Measurements from ENCODE around the gene PRICKLE1.
A peak's percentile ranks its signal among the peaks of the same experiment; 100 is the strongest.

PRICKLE1 gene

GRCh38 chr12:42611571-42612230 lies 22.2 kb upstream of the PRICKLE1 start:
- H3K4me2 ChIP-seq (ENCODE audit: low read length), result no peak overlapping the region
- no peaks in the 10 kb centered on the region for H3K36me3 ChIP-seq (ENCODE audit: insufficient read depth, low read length)
- H3K9me3 ChIP-seq (replicated peaks; ENCODE audit: low read length), result no peaks in the 10 kb centered on the region
- H3K4me3 ChIP-seq (ENCODE audit: low read length), result no peak overlapping the region
- H3K27me3 ChIP-seq (ENCODE audit: control insufficient read depth, insufficient read depth, low read length), result no peaks in the 10 kb centered on the region
- H3K9ac ChIP-seq (ENCODE audit: low read depth, low read length), result no peak overlapping the region
- peaks cover 13% of the 10 kb centered on the region for H3K4me1 ChIP-seq (ENCODE audit: control insufficient read depth, insufficient read depth, low read length)

- no peak overlapping the region for H3K9ac ChIP-seq (ENCODE audit: low read depth, low read length)
- H3K36me3 ChIP-seq (ENCODE audit: insufficient read depth, low read length), result no peaks in the 10 kb centered on the region
- H3K4me3 ChIP-seq (ENCODE audit: low read length), result no peak overlapping the region
- no peak overlapping the region for H3K4me2 ChIP-seq (ENCODE audit: low read length)
- H3K9me3 ChIP-seq (replicated peaks; ENCODE audit: low read length), result no peaks in the 10 kb centered on the region
- H3K4me1 ChIP-seq (ENCODE audit: control insufficient read depth, insufficient read depth, low read length), result peaks cover 13% of the 10 kb centered on the region
- no peaks in the 10 kb centered on the region for H3K27me3 ChIP-seq (ENCODE audit: control insufficient read depth, insufficient read depth, low read length)
Measured at GRCh38 chr12:42609605-42610004, 20.1 kb upstream of the PRICKLE1 start.

- Histone ChIP-seq H3K9ac (ENCODE audit: low read depth, low read length) (no peak overlapping the region), H3K4me3 (ENCODE audit: low read length) (no peak overlapping the region), H3K4me2 (ENCODE audit: low read length) (no peak overlapping the region), H3K4me1 (ENCODE audit: control insufficient read depth, insufficient read depth, low read length) (peaks cover 13% of the 10 kb centered on the region), H3K36me3 (ENCODE audit: insufficient read depth, low read length) (no peaks in the 10 kb centered on the region), H3K9me3 (replicated peaks; ENCODE audit: low read length) (no peaks in the 10 kb centered on the region), H3K27me3 (ENCODE audit: control insufficient read depth, insufficient read depth, low read length) (peaks cover 5% of the 10 kb centered on the region)
Measured at GRCh38 chr12:42608196-42608825, 18.8 kb upstream of the PRICKLE1 start.

GRCh38 chr12:42607584-42608058 lies 18.1 kb upstream of the PRICKLE1 start:
- Histone ChIP-seq H3K4me1 (ENCODE audit: control insufficient read depth, insufficient read depth, low read length) (peaks cover 12% of the 10 kb centered on the region), H3K4me2 (ENCODE audit: low read length) (no peak overlapping the region), H3K4me3 (ENCODE audit: low read length) (no peak overlapping the region), H3K36me3 (ENCODE audit: insufficient read depth, low read length) (no peaks in the 10 kb centered on the region), H3K9me3 (replicated peaks; ENCODE audit: low read length) (no peaks in the 10 kb centered on the region), H3K27me3 (ENCODE audit: control insufficient read depth, insufficient read depth, low read length) (peaks cover 10% of the 10 kb centered on the region), H3K9ac (ENCODE audit: low read depth, low read length) (no peak overlapping the region)

GRCh38 chr12:42606471-42606870 lies 16.9 kb upstream of the PRICKLE1 start:
- Histone ChIP-seq H3K36me3 (ENCODE audit: insufficient read depth, low read length) (no peaks in the 10 kb centered on the region), H3K4me3 (ENCODE audit: low read length) (no peak overlapping the region), H3K9me3 (replicated peaks; ENCODE audit: low read length) (no peaks in the 10 kb centered on the region), H3K9ac (ENCODE audit: low read depth, low read length) (no peak overlapping the region), H3K4me2 (ENCODE audit: low read length) (no peak overlapping the region), H3K4me1 (ENCODE audit: control insufficient read depth, insufficient read depth, low read length) (peaks cover 1% of the 10 kb centered on the region), H3K27me3 (ENCODE audit: control insufficient read depth, insufficient read depth, low read length) (peaks cover 10% of the 10 kb centered on the region)

- H3K4me2 ChIP-seq (ENCODE audit: low read length), result no peak overlapping the region
- H3K36me3 ChIP-seq (ENCODE audit: insufficient read depth, low read length), result no peaks in the 10 kb centered on the region
- no peaks in the 10 kb centered on the region for H3K9me3 ChIP-seq (replicated peaks; ENCODE audit: low read length)
- H3K9ac ChIP-seq (ENCODE audit: low read depth, low read length), result no peak overlapping the region
- no peak overlapping the region for H3K4me3 ChIP-seq (ENCODE audit: low read length)
- H3K4me1 ChIP-seq (ENCODE audit: control insufficient read depth, insufficient read depth, low read length), result no peaks in the 10 kb centered on the region
- peaks cover 13% of the 10 kb centered on the region for H3K27me3 ChIP-seq (ENCODE audit: control insufficient read depth, insufficient read depth, low read length)
Measured at GRCh38 chr12:42605685-42606084, 16.1 kb upstream of the PRICKLE1 start.

- peaks cover 13% of the 10 kb centered on the region for H3K27me3 ChIP-seq (ENCODE audit: control insufficient read depth, insufficient read depth, low read length)
- H3K4me2 ChIP-seq (ENCODE audit: low read length), result no peak overlapping the region
- H3K9ac ChIP-seq (ENCODE audit: low read depth, low read length), result no peak overlapping the region
- H3K9me3 ChIP-seq (replicated peaks; ENCODE audit: low read length), result no peaks in the 10 kb centered on the region
- no peak overlapping the region for H3K4me3 ChIP-seq (ENCODE audit: low read length)
- no peaks in the 10 kb centered on the region for H3K4me1 ChIP-seq (ENCODE audit: control insufficient read depth, insufficient read depth, low read length)
- no peaks in the 10 kb centered on the region for H3K36me3 ChIP-seq (ENCODE audit: insufficient read depth, low read length)
Measured at GRCh38 chr12:42603246-42603990, 13.9 kb upstream of the PRICKLE1 start.

GRCh38 chr12:42593874-42594273 lies 4.3 kb upstream of the PRICKLE1 start:
- H3K36me3 ChIP-seq (ENCODE audit: insufficient read depth, low read length), result no peaks in the 10 kb centered on the region
- peaks cover 9% of the 10 kb centered on the region for H3K4me1 ChIP-seq (ENCODE audit: control insufficient read depth, insufficient read depth, low read length)
- no peak overlapping the region for H3K4me2 ChIP-seq (ENCODE audit: low read length)
- H3K9ac ChIP-seq (ENCODE audit: low read depth, low read length), result no peak overlapping the region
- peaks cover 30% of the 10 kb centered on the region for H3K27me3 ChIP-seq (ENCODE audit: control insufficient read depth, insufficient read depth, low read length)
- no peak overlapping the region for H3K4me3 ChIP-seq (ENCODE audit: low read length)
- H3K9me3 ChIP-seq (replicated peaks; ENCODE audit: low read length), result no peaks in the 10 kb centered on the region

GRCh38 chr12:42590330-42590934 lies 886 bp upstream of the PRICKLE1 start:
- no peaks in the 10 kb centered on the region for H3K36me3 ChIP-seq (ENCODE audit: insufficient read depth, low read length)
- peak overlapping the region; percentile 96 for H3K4me2 ChIP-seq (ENCODE audit: low read length)
- peaks cover 20% of the 10 kb centered on the region for H3K27me3 ChIP-seq (ENCODE audit: control insufficient read depth, insufficient read depth, low read length)
- peak overlapping the region; percentile 93 for H3K4me3 ChIP-seq (ENCODE audit: low read length)
- H3K9me3 ChIP-seq (replicated peaks; ENCODE audit: low read length), result no peaks in the 10 kb centered on the region
- H3K4me1 ChIP-seq (ENCODE audit: control insufficient read depth, insufficient read depth, low read length), result peaks cover 32% of the 10 kb centered on the region
- H3K9ac ChIP-seq (ENCODE audit: low read depth, low read length), result peak overlapping the region; percentile 85

- no peaks in the 10 kb centered on the region for H3K36me3 ChIP-seq (ENCODE audit: insufficient read depth, low read length)
- H3K4me3 ChIP-seq (ENCODE audit: low read length), result peak overlapping the region; percentile 93
- H3K4me2 ChIP-seq (ENCODE audit: low read length), result peak overlapping the region; percentile 96
- H3K27me3 ChIP-seq (ENCODE audit: control insufficient read depth, insufficient read depth, low read length), result peaks cover 12% of the 10 kb centered on the region
- peak overlapping the region; percentile 85 for H3K9ac ChIP-seq (ENCODE audit: low read depth, low read length)
- H3K4me1 ChIP-seq (ENCODE audit: control insufficient read depth, insufficient read depth, low read length), result peaks cover 46% of the 10 kb centered on the region
- no peaks in the 10 kb centered on the region for H3K9me3 ChIP-seq (replicated peaks; ENCODE audit: low read length)
Measured at GRCh38 chr12:42588524-42589464, 752 bp downstream of the PRICKLE1 start.

Measured in skeletal muscle satellite cell (primary cell).